K562 (cell line): ENCODE results near the gene LCE2D.

Experiments used
- BRF1 ChIP-seq: IDR thresholded peaks from 3 replicates; pipeline ENCODE4 v1.6.1; 2011; ENCODE audit warnings: borderline replicate concordance, mild to moderate bottlenecking; ENCODE audit not compliant: insufficient read length; ENCODE audit errors: extremely low read depth
- HDAC1 ChIP-seq, 2 experiments: fragments of 450-650 bp; IDR thresholded peaks; 2 replicates each; pipeline ENCODE4 v1.6.1; 2016 to 2017; ENCODE audit warnings: inconsistent platforms in 1 of 2, mild to moderate bottlenecking in 1 of 2, moderate library complexity in 1 of 2
- IFI16 ChIP-seq: fragments of 250-450 bp; sonication (Bioruptor Pico); IDR thresholded peaks from 2 replicates; pipeline ENCODE4 v2.1.2; 2022; ENCODE audit warnings: mild to moderate bottlenecking, inconsistent platforms
- POLR2A ChIP-seq: fragments of 450-650 bp; conservative IDR thresholded peaks from 2 replicates; pipeline ENCODE4 v1.6.1; 2016
- POLR2AphosphoS5 ChIP-seq: IDR thresholded peaks from 2 replicates; pipeline ENCODE4 v1.6.1; 2011; ENCODE audit warnings: mild to moderate bottlenecking, low read depth, low read length, moderate library complexity; ENCODE audit not compliant: control insufficient read depth, insufficient read depth
- RCOR1 ChIP-seq, 2 experiments: IDR thresholded peaks; 2 replicates each; pipeline ENCODE4 v1.6.1; 2012; ENCODE audit warnings: low read depth in 2 of 2, low read length in 2 of 2, borderline replicate concordance in 1 of 2, improper control_type of control experiment in 1 of 2
- SIN3A ChIP-seq, 2 experiments: fragments of 150-350 bp in 1 of 2; IDR thresholded peaks; 2 replicates each; pipeline ENCODE4 v1.6.1; 2011 to 2016; ENCODE audit warnings: borderline replicate concordance in 2 of 2, low read depth in 2 of 2, low read length in 2 of 2, mild to moderate bottlenecking in 2 of 2, moderate library complexity in 2 of 2; ENCODE audit not compliant: control insufficient read depth in 1 of 2
- YY1 ChIP-seq, 3 experiments: IDR thresholded peaks; 2 replicates each; pipeline ENCODE4 v1.6.1; 2011; ENCODE audit warnings: low read length in 2 of 3, mild to moderate bottlenecking in 2 of 3, moderate library complexity in 2 of 3, borderline replicate concordance in 1 of 3, control low read depth in 1 of 3, low read depth in 1 of 3; ENCODE audit not compliant: insufficient read depth in 3 of 3, insufficient replicate concordance in 2 of 3, control insufficient read depth in 1 of 3, insufficient read length in 1 of 3; ENCODE audit errors: extremely low read depth in 1 of 3
- TF ChIP-seq, protein P1 (sequence below): sonication (generic); formaldehyde crosslinking; IDR thresholded peaks from 2 replicates; pipeline ENCODE4 v1.4.0; 2020; ENCODE audit warnings: mild to moderate bottlenecking, missing genetic modification reagents

GRCh38 chr1:152699746-152700145 lies 36.6 kb downstream of the LCE2D start:
- TF ChIP-seq, protein P1, sequence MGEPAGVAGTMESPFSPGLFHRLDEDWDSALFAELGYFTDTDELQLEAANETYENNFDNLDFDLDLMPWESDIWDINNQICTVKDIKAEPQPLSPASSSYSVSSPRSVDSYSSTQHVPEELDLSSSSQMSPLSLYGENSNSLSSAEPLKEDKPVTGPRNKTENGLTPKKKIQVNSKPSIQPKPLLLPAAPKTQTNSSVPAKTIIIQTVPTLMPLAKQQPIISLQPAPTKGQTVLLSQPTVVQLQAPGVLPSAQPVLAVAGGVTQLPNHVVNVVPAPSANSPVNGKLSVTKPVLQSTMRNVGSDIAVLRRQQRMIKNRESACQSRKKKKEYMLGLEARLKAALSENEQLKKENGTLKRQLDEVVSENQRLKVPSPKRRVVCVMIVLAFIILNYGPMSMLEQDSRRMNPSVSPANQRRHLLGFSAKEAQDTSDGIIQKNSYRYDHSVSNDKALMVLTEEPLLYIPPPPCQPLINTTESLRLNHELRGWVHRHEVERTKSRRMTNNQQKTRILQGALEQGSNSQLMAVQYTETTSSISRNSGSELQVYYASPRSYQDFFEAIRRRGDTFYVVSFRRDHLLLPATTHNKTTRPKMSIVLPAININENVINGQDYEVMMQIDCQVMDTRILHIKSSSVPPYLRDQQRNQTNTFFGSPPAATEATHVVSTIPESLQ = no peak
- TF ChIP-seq YY1 (IDR thresholded peaks at IDR 0.05; ENCODE audit: borderline replicate concordance in 1 of 3, control insufficient read depth in 1 of 3, extremely low read depth in 1 of 3, insufficient read depth in 3 of 3, insufficient read length in 1 of 3, insufficient replicate concordance in 2 of 3, low read depth in 1 of 3, low read length in 2 of 3) (no peak), HDAC1 (IDR thresholded peaks at IDR 0.05) (no peak), POLR2A (no peak), IFI16 (no peak), RCOR1 (IDR thresholded peaks at IDR 0.05; ENCODE audit: borderline replicate concordance in 1 of 2, low read depth in 2 of 2, low read length in 2 of 2) (no peak), BRF1 (no peak), SIN3A (IDR thresholded peaks at IDR 0.05; ENCODE audit: borderline replicate concordance in 2 of 2, control insufficient read depth in 1 of 2, low read depth in 2 of 2, low read length in 2 of 2) (no peak), POLR2AphosphoS5 (no peak)
